ENCODE measurements around the gene ANGPTL7. TPM values are rescaled to one million over a fixed set of nuclear protein-coding genes. Genes with fewer than 3 reads are reported as not detected.
"Not testable (repeated sequence)": the region's sequence is repeated elsewhere in the genome, so short reads cannot be mapped to it uniquely, and the experiment has no call there.

ANGPTL7 gene
- total RNA-seq, 2 experiments from 2014 or later = not detected

- Mint-ChIP-seq H3K36me3 (ENCODE audit: low read depth) (no peaks in the 10 kb centered on the region), H3K27me3 (no peaks in the 10 kb centered on the region), H3K4me1 (no peaks in the 10 kb centered on the region), H3K9me3 (no peaks in the 10 kb centered on the region), H3K27ac (no peak overlapping the region), H3K4me3 (no peak overlapping the region)
- ChIA-PET CTCF (no interaction called here), POLR2A (no interaction called here)
- DNase-seq = no peak
Measured at GRCh38 chr1:11176081-11176706, 13.0 kb upstream of the ANGPTL7 start.

GRCh38 chr1:11178021-11179015 lies 10.8 kb upstream of the ANGPTL7 start:
- Mint-ChIP-seq H3K4me3 (no peak overlapping the region), H3K36me3 (ENCODE audit: low read depth) (peaks cover 2% of the 10 kb centered on the region), H3K27ac (no peak overlapping the region), H3K27me3 (no peaks in the 10 kb centered on the region), H3K4me1 (no peaks in the 10 kb centered on the region), H3K9me3 (no peaks in the 10 kb centered on the region)
- ChIA-PET POLR2A (no interaction called here), CTCF (no interaction called here)
- DNase-seq = no peak

GRCh38 chr1:11179125-11179524 lies 10.0 kb upstream of the ANGPTL7 start:
- Mint-ChIP-seq H3K27me3 (no peaks in the 10 kb centered on the region), H3K9me3 (no peaks in the 10 kb centered on the region), H3K27ac (no peak overlapping the region), H3K4me3 (no peak overlapping the region), H3K4me1 (no peaks in the 10 kb centered on the region), H3K36me3 (ENCODE audit: low read depth) (peaks cover 2% of the 10 kb centered on the region)
- CTCF ChIA-PET = no interaction called here
- POLR2A ChIA-PET = no interaction called here
- DNase-seq = no peak

DNA sequence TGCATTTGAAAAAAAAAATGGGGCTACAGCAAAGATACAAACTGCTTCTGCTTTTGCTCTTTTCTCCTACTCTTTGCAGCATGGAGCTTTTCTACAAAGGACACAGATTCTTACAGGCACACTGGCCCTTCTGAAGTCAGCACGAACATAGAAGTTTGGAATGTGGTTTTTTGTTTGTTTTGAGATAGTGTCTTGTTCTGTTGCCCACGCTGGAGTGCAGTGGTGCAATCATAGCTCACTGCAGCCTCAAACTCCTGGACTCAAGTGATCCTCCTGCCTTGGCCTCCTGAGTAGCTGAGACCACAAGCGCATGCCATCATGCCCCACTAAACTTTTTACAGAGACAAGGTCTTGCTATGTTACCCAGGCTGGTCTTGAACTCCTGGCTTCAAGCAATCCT lies 9.4 kb upstream of the ANGPTL7 start:
- DNase-seq, H3K4me3 Mint-ChIP-seq: not testable (repeated sequence)

GRCh38 chr1:11180342-11180744 lies 8.8 kb upstream of the ANGPTL7 start:
- no peaks in the 10 kb centered on the region for H3K27me3 Mint-ChIP-seq
- peaks cover 8% of the 10 kb centered on the region for H3K36me3 Mint-ChIP-seq (ENCODE audit: low read depth)
- no peak overlapping the region for H3K4me3 Mint-ChIP-seq
- no peaks in the 10 kb centered on the region for H3K9me3 Mint-ChIP-seq
- no peak overlapping the region for H3K27ac Mint-ChIP-seq
- no peak for DNase-seq
- CTCF ChIA-PET = interaction anchor here (1.0 kb wide), 1 partner anchor 62 kb away, joined by 3 read pairs; no protein-coding TSS in a partner anchor
- H3K4me1 Mint-ChIP-seq = no peaks in the 10 kb centered on the region
- POLR2A ChIA-PET = no interaction called here

More for the DNA sequence above, 9.4 kb upstream of the ANGPTL7 start:
- POLR2A ChIA-PET; H3K27ac Mint-ChIP-seq; H3K36me3 Mint-ChIP-seq (ENCODE audit: low read depth); H3K27me3 Mint-ChIP-seq; H3K4me1 Mint-ChIP-seq; CTCF ChIA-PET; H3K9me3 Mint-ChIP-seq: not testable (repeated sequence)

GRCh38 chr1:11182884-11183283 lies 6.3 kb upstream of the ANGPTL7 start:
- Mint-ChIP-seq H3K36me3 (ENCODE audit: low read depth) (peaks cover 13% of the 10 kb centered on the region), H3K27ac (no peak overlapping the region), H3K4me3 (no peak overlapping the region), H3K9me3 (no peaks in the 10 kb centered on the region), H3K4me1 (no peaks in the 10 kb centered on the region), H3K27me3 (no peaks in the 10 kb centered on the region)
- CTCF ChIA-PET = interaction anchor here (1.4 kb wide), 1 partner anchor 59 kb away, joined by 3 read pairs; no protein-coding TSS in a partner anchor
- DNase-seq = no peak
- POLR2A ChIA-PET = no interaction called here

DNA sequence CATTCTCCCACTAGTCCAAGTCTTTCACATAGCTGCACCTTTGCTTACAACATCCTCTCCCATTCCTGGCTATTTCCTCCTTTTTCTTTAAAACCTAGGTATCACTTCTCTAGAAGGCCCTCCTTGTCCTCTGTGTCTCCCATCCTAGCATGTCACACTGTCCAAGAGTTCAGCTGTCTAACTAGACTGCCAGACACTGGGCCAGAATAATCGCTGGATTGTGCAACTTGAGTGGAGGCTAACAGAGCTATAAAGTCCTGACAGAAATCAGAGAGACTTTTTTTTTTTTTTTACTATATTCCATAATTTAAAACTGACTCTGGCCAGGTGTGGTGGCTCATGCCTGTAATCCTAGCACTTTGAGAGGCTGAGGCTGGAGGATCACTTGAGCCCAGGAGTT lies 4.2 kb upstream of the ANGPTL7 start:
- POLR2A ChIA-PET = no interaction called here
- H3K27ac Mint-ChIP-seq = no peak overlapping the region
- no peaks in the 10 kb centered on the region for H3K4me1 Mint-ChIP-seq
- no peaks in the 10 kb centered on the region for H3K27me3 Mint-ChIP-seq
- no peaks in the 10 kb centered on the region for H3K9me3 Mint-ChIP-seq
- peaks cover 13% of the 10 kb centered on the region for H3K36me3 Mint-ChIP-seq (ENCODE audit: low read depth)
- CTCF ChIA-PET = interaction anchor here (1.3 kb wide), 1 partner anchor 147 kb away, joined by 3 read pairs; no protein-coding TSS in a partner anchor
- no peak overlapping the region for H3K4me3 Mint-ChIP-seq
- DNase-seq = no peak

GRCh38 chr1:11187000-11187399 lies 2.2 kb upstream of the ANGPTL7 start:
- CTCF ChIA-PET = no interaction called here

DNA sequence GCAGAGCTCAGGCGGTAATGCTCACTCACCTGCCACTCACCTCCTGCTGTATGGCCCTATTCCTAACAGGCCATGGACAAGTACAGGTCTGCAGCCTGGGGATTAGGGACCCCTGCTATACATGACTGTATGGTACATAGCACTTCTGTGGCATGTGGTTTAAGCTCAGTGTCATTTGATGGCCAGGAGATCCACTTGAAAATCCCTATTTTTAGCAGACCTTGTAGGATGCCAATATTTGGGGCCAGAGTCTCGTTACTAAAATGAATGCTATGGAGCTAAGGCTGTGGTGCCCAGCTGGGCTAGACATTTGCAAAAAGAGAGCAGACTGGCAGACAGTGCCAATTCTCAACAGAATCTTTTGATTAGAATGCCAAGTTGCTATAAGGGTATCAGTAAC lies 1.7 kb upstream of the ANGPTL7 start:
- ChIA-PET CTCF (interaction anchor here (0.6 kb wide), 1 partner anchor 38 kb away, joined by 3 read pairs; no protein-coding TSS in a partner anchor), POLR2A (no interaction called here)
- no peaks in the 10 kb centered on the region for H3K27me3 Mint-ChIP-seq
- no peak overlapping the region for H3K4me3 Mint-ChIP-seq
- no peaks in the 10 kb centered on the region for H3K4me1 Mint-ChIP-seq
- no peak overlapping the region for H3K27ac Mint-ChIP-seq
- peaks cover 21% of the 10 kb centered on the region for H3K36me3 Mint-ChIP-seq (ENCODE audit: low read depth)
- DNase-seq = no peak
- H3K9me3 Mint-ChIP-seq = no peaks in the 10 kb centered on the region

More at GRCh38 chr1:11187000-11187399, 2.2 kb upstream of the ANGPTL7 start:
- Mint-ChIP-seq H3K27ac (no peak overlapping the region), H3K4me3 (no peak overlapping the region), H3K27me3 (no peaks in the 10 kb centered on the region), H3K36me3 (ENCODE audit: low read depth) (peaks cover 21% of the 10 kb centered on the region), H3K4me1 (no peaks in the 10 kb centered on the region), H3K9me3 (no peaks in the 10 kb centered on the region)
- DNase-seq = no peak
- POLR2A ChIA-PET = no interaction called here

GRCh38 chr1:11187931-11188330 lies 1.2 kb upstream of the ANGPTL7 start:
- no peak for DNase-seq
- Mint-ChIP-seq H3K4me1 (no peaks in the 10 kb centered on the region), H3K27ac (no peak overlapping the region), H3K4me3 (no peak overlapping the region), H3K36me3 (ENCODE audit: low read depth) (peaks cover 21% of the 10 kb centered on the region), H3K9me3 (no peaks in the 10 kb centered on the region), H3K27me3 (no peaks in the 10 kb centered on the region)
- CTCF ChIA-PET = interaction anchor here (0.6 kb wide), 1 partner anchor 37 kb away, joined by 3 read pairs; no protein-coding TSS in a partner anchor
- POLR2A ChIA-PET = no interaction called here

DNA sequence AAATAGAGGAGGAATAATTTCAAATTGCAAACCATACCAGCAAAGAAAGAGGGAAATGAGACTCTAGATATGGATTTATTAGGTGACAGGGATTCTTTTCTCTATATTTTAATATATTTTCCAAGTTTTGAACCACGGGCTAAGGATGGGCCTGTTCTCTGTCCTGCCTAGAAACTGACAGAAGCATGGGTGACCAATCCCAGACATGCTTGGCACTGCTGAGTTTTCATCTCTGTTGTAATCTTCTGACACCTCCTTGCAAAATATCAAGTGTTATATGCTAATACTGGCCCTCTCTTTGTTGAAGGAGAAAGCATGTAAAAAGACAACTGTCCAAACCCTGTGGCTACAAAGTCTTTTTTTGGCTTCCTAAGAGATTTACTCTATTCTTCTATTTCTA lies 774 bp upstream of the ANGPTL7 start:
- H3K9me3 Mint-ChIP-seq = no peaks in the 10 kb centered on the region
- no peak for DNase-seq
- ChIA-PET CTCF (no interaction called here), POLR2A (no interaction called here)
- no peaks in the 10 kb centered on the region for H3K27me3 Mint-ChIP-seq
- H3K4me3 Mint-ChIP-seq = no peak overlapping the region
- H3K36me3 Mint-ChIP-seq (ENCODE audit: low read depth) = peaks cover 21% of the 10 kb centered on the region
- no peaks in the 10 kb centered on the region for H3K4me1 Mint-ChIP-seq
- H3K27ac Mint-ChIP-seq = no peak overlapping the region

DNA sequence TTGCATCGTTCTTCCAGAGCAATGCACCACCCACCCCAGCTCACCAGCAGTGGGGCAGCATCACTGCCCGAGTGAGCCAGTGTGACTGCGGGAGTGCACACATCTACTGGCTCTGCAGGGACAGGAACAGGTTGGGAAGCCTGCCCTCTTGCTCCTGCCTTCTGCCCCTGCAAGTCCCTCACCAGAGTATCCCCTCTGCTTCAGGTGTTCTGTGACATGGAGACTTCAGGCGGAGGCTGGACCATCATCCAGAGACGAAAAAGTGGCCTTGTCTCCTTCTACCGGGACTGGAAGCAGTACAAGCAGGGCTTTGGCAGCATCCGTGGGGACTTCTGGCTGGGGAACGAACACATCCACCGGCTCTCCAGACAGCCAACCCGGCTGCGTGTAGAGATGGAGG lies 4.2 kb downstream of the ANGPTL7 start:
- Mint-ChIP-seq H3K36me3 (ENCODE audit: low read depth) (peaks cover 32% of the 10 kb centered on the region), H3K9me3 (no peaks in the 10 kb centered on the region), H3K27ac (no peak overlapping the region), H3K4me3 (no peak overlapping the region), H3K4me1 (no peaks in the 10 kb centered on the region), H3K27me3 (no peaks in the 10 kb centered on the region)
- DNase-seq = no peak
- ChIA-PET CTCF (no interaction called here), POLR2A (no interaction called here)

DNA sequence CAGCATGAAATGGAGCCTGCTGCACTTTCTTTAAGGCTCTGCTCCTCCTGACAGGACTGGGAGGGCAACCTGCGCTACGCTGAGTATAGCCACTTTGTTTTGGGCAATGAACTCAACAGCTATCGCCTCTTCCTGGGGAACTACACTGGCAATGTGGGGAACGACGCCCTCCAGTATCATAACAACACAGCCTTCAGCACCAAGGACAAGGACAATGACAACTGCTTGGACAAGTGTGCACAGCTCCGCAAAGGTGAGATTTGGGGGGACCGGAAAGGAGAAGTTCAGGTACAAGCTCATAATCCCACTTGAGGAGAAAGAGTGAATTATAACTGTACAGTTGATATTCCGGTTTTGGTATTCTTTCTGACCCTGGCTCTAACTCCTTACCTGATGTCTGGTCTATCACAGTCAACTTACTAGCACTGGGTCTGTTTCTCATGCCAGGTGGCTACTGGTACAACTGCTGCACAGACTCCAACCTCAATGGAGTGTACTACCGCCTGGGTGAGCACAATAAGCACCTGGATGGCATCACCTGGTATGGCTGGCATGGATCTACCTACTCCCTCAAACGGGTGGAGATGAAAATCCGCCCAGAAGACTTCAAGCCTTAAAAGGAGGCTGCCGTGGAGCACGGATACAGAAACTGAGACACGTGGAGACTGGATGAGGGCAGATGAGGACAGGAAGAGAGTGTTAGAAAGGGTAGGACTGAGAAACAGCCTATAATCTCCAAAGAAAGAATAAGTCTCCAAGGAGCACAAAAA lies 5.4 kb downstream of the ANGPTL7 start:
- Mint-ChIP-seq H3K4me1 (no peaks in the 10 kb centered on the region), H3K9me3 (no peaks in the 10 kb centered on the region), H3K4me3 (no peak overlapping the region), H3K36me3 (ENCODE audit: low read depth) (peaks cover 44% of the 10 kb centered on the region), H3K27ac (no peak overlapping the region), H3K27me3 (no peaks in the 10 kb centered on the region)
- ChIA-PET POLR2A (no interaction called here), CTCF (no interaction called here)
- no peak for DNase-seq
